ES-I3 (cell line): ENCODE data around the gene CEP170B.
A peak's percentile ranks its signal among the peaks of the same experiment; 100 is the strongest.
"Not testable (repeated sequence)": the region's sequence is repeated elsewhere in the genome, so short reads cannot be mapped to it uniquely, and the experiment has no call there.

Experiments used
- H3K36me3 ChIP-seq: 2 replicates; pipeline ENCODE4 v1.6.1; 2013; ENCODE audit warnings: mild to moderate bottlenecking, low read length, control low read depth, moderate library complexity; ENCODE audit not compliant: insufficient read depth
- H3K4me1 ChIP-seq: 2 replicates; pipeline ENCODE4 v1.6.1; 2013; ENCODE audit warnings: mild to moderate bottlenecking, control low read depth, low read length; ENCODE audit not compliant: insufficient read depth
- H3K9ac ChIP-seq: 2 replicates; pipeline ENCODE4 v1.6.1; 2013; ENCODE audit warnings: low read depth, mild to moderate bottlenecking, low read length, moderate library complexity
- H3K9me3 ChIP-seq: 2 replicates; pipeline ENCODE4 v1.6.1; 2013; ENCODE audit warnings: mild to moderate bottlenecking, low read length, moderate library complexity; ENCODE audit not compliant: control insufficient read depth, insufficient read depth

The CEP170B gene

GRCh38 chr14:104827177-104828055 is 37.7 kb upstream of the CEP170B start:
- H3K9ac ChIP-seq = peak overlapping the region; percentile 41; the same call in 1 of the 2 replicates
- H3K36me3 ChIP-seq = no peaks in the 10 kb centered on the region
- H3K4me1 ChIP-seq = no peaks in the 10 kb centered on the region
- no peaks in the 10 kb centered on the region for H3K9me3 ChIP-seq

- no peaks in the 10 kb centered on the region for H3K4me1 ChIP-seq
- no peaks in the 10 kb centered on the region for H3K9me3 ChIP-seq
- no peaks in the 10 kb centered on the region for H3K36me3 ChIP-seq
- no peak overlapping the region for H3K9ac ChIP-seq
Measured at GRCh38 chr14:104830781-104831180, 34.3 kb upstream of the CEP170B start.

DNA sequence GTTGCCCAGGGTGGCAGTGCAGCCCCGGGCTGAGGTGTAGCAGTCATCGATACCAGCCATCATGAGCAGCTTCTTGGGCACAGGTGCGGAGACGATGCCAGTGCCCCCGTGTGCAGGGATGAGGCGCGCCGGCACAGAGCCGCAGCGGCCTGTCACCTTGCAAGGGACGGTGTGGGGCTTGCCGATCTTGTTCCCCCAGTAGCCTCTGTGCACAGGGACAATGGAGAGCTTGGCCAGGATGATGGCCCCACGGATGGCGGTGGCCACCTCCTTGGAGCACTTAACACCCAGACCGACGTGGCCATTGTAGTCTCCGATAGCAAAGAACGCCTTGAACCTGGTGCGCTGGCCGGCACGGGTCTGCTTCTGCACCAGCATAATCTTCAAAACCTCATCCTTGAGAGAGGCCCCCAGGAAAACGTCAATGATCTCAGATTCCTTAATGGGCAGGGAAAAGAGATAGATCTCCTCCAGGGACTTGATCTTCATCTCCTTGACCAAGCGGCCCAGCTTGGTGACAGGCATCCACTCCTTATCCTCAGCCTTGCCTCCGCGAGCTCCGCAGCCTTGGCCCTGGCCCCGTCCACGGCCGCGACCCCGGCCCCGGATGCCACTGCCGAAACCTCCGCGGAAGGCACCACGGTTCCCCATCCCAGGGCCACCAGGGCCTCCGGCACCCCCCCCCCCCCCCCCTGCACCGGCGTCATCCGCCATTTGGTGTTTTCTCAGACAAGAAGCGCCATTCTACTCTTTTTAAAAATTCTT is 28.7 kb upstream of the CEP170B start:
- not testable (repeated sequence) for H3K9ac ChIP-seq, H3K4me1 ChIP-seq, H3K36me3 ChIP-seq, H3K9me3 ChIP-seq

GRCh38 chr14:104841730-104842129 is 23.3 kb upstream of the CEP170B start:
- Histone ChIP-seq H3K36me3 (no peaks in the 10 kb centered on the region), H3K9me3 (no peaks in the 10 kb centered on the region), H3K4me1 (no peaks in the 10 kb centered on the region; the same call in 1 of the 2 replicates), H3K9ac (no peak overlapping the region)

GRCh38 chr14:104843006-104843405 is 22.1 kb upstream of the CEP170B start:
- H3K36me3 ChIP-seq = no peaks in the 10 kb centered on the region
- H3K4me1 ChIP-seq = no peaks in the 10 kb centered on the region; the same call in 1 of the 2 replicates
- H3K9me3 ChIP-seq = no peaks in the 10 kb centered on the region
- peak overlapping the region; percentile 34; the same call in 1 of the 2 replicates for H3K9ac ChIP-seq

DNA sequence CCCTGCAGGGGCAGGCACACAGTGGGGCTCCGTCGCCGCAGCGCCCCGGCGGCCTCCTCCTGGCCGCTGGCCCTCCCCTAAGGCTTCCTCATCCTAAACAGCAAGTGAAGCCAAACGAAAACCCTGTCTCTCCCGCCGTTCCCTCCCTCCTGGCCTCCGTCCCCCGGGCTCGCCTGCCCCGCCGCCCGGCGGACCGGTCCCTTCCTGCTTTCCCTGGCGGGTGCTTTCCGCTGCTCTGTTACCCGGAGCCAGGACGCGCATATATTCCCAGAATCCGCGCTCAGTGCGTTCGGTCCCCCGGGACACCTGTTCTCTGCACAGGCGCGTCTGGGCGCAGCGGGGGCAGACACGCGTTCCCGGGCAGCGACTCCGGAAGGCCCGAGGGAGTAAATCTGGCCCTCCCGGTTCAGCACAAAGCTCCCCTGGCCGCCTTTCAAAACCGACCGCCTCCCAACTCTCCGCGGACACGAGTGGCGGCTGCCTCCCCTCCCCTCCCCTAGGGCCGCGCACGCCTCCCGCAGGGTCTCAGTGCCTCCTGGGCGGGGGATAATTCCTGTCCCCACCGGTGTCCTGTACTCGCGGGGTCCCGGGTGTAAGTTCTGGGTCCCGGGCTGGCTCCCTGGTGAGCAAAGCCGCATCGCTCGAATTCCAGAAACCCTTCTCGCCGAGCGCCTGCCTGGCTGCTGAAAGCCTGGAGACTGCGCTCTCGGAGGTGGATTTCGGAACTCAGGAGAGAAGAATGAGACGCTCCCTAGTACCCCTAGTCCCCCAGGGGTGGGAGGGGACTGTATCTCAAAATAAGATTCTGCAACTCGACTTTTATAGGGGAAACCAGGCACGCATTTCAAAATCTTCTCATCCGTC is 21.4 kb upstream of the CEP170B start:
- Histone ChIP-seq H3K9me3 (no peaks in the 10 kb centered on the region), H3K4me1 (no peaks in the 10 kb centered on the region; the same call in 1 of the 2 replicates), H3K36me3 (no peaks in the 10 kb centered on the region), H3K9ac (peak overlapping the region; percentile 34)

DNA sequence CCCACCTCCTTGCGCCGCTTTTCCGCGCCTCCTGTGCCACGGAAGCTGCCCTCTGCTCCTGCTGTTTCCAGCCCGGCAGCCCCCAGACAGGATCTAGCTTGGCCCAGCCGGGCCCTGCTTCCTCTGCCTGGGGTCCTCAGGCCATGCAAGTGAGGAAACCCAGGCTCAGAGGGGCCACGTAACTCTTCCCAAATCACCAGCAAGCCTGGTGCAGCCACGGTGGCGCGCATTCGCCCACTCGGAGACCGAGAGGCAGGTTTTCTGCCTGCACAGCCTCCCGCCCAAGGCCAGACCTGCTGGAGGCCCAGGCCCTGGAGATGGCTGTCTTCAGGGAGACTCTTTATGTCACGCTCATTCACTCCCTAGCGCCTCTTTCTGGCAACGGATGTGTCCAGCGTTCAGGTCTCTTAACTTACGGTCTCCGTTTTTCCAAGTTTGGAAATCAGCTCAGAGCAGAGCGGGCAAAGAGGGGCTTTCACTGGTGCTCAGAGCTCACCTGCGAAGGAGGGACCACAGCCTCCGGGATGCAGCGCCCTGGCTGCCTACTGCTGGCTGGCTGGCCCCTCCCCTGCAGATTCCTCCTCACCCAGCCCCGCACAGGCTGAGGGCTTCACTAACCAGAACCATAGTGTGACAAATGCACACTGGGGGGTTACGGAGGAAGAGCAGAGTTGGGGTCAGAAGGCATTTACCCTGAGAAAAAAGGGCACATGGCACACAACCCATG is 20.6 kb upstream of the CEP170B start:
- Histone ChIP-seq H3K36me3 (no peaks in the 10 kb centered on the region), H3K4me1 (no peaks in the 10 kb centered on the region; the same call in 1 of the 2 replicates), H3K9me3 (no peaks in the 10 kb centered on the region), H3K9ac (peak overlapping the region; percentile 34; the same call in 1 of the 2 replicates)

- H3K4me1 ChIP-seq = no peaks in the 10 kb centered on the region; the same call in 1 of the 2 replicates
- H3K36me3 ChIP-seq = no peaks in the 10 kb centered on the region
- no peaks in the 10 kb centered on the region for H3K9me3 ChIP-seq
- H3K9ac ChIP-seq = no peak overlapping the region
Measured at GRCh38 chr14:104845033-104845666, 19.9 kb upstream of the CEP170B start.

- Histone ChIP-seq H3K4me1 (no peaks in the 10 kb centered on the region; the same call in 1 of the 2 replicates), H3K36me3 (no peaks in the 10 kb centered on the region), H3K9me3 (no peaks in the 10 kb centered on the region), H3K9ac (no peak overlapping the region)
Measured at GRCh38 chr14:104845834-104846441, 19.1 kb upstream of the CEP170B start.

GRCh38 chr14:104852280-104852663 is 12.8 kb upstream of the CEP170B start:
- no peaks in the 10 kb centered on the region for H3K36me3 ChIP-seq
- H3K9me3 ChIP-seq = no peaks in the 10 kb centered on the region
- H3K9ac ChIP-seq = no peak overlapping the region

DNA sequence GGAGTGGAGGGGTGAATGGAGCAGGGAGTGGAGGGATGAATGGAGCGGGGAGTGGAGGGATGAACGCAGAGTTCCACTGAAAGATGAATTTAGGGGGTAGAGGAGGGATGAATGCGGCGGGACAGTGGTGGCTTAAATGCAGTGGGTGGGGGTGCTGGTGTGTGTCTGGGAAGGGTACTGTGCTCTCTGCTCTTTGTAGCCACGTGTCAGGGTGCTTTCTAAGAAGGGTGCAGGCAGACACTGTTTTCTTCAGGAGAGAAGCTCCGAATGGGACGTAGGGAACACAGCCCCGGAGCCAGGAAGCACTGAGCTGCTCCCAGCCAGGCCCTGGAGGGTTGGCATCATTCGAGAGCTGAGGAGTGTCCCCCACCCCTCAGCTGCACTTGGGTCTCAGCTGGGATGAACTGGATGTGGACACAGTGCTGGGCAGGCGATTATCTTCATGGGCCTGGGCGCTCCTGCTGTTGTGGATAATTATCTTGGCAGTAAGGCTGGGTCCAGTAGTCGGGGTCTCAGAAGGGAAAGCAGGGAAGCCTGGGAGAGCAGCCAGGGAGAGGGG is 9.5 kb upstream of the CEP170B start:
- Histone ChIP-seq H3K4me1 (0 out of 2 replicates have a peak, but pooled peaks cover 10% of the 10 kb centered on the region), H3K9ac (no peak overlapping the region), H3K9me3 (no peaks in the 10 kb centered on the region), H3K36me3 (no peaks in the 10 kb centered on the region)

More at GRCh38 chr14:104852280-104852663, 12.8 kb upstream of the CEP170B start:
- 0 out of 2 replicates have a peak, but pooled peaks cover 8% of the 10 kb centered on the region for H3K4me1 ChIP-seq

GRCh38 chr14:104856157-104856868 is 8.8 kb upstream of the CEP170B start:
- Histone ChIP-seq H3K9me3 (no peaks in the 10 kb centered on the region), H3K36me3 (no peaks in the 10 kb centered on the region), H3K4me1 (0 out of 2 replicates have a peak, but pooled peaks cover 10% of the 10 kb centered on the region), H3K9ac (no peak overlapping the region)
